Tibial artery (tissue), 4 donors: ENCODE results near the gene POLK.

ENCODE experiments used
- DNase-seq, 2 donors: peaks; one replicate each; pipeline ENCODE4 v3.0.0-alpha.2; 2019
- H3K27ac ChIP-seq, 2 donors: fragments of 200-600 bp; sonication (generic) in 1 of 2; 1 replicate in 1 of 2; 2 replicates in 1 of 2; pipeline ENCODE4 v1.5.1; 2018 to 2019; ENCODE audit warnings: mild to moderate bottlenecking in 1 of 2
- H3K27me3 ChIP-seq, 2 donors: fragments of 200-600 bp; sonication (generic) in 1 of 2; one replicate each; pipeline versions ENCODE4 v1.5.1 to v1.6.0; 2016 to 2019
- H3K36me3 ChIP-seq, 3 donors: fragments of 200-600 bp; sonication (generic) in 2 of 3; one replicate each; pipeline ENCODE4 v1.5.1; 2016 to 2019; ENCODE audit warnings: mild to moderate bottlenecking in 2 of 3
- H3K4me1 ChIP-seq, 4 donors: fragments of 200-600 bp; sonication (generic) in 2 of 4; 1 replicate in 3 of 4; 2 replicates in 1 of 4; pipeline ENCODE4 v1.5.1; 2016 to 2019
- H3K4me3 ChIP-seq, 2 donors: fragments of 200-600 bp; sonication (generic) in 1 of 2; 1 replicate in 1 of 2; 2 replicates in 1 of 2; pipeline ENCODE4 v1.5.1; 2018 to 2019; ENCODE audit warnings: mild to moderate bottlenecking in 2 of 2
- H3K9me3 ChIP-seq, 3 donors: fragments of 200-600 bp; sonication (generic) in 1 of 3; one replicate each; pipeline ENCODE4 v1.5.1; 2016 to 2019
- CTCF ChIP-seq, 2 experiments: fragments of 200-600 bp in 1 of 2; fragments of 450-650 bp in 1 of 2; IDR thresholded peaks; one replicate each; pipeline ENCODE4 v1.5.1; 2017 to 2019; ENCODE audit warnings: antibody characterized with exemption in 2 of 2, mild to moderate bottlenecking in 1 of 2, moderate library complexity in 1 of 2
- intact Hi-C: fragments of 100-400 bp; cut with DNase I; formaldehyde crosslinking; loops from one replicate; pipeline ENCODE4 v1.15.0; 2023; ENCODE audit warnings: low total_unique reads

Gene POLK

GRCh38 chr5:75536147-75536546, 24.5 kb downstream of the POLK start:
- no peak for TF ChIP-seq CTCF (IDR thresholded peaks at IDR 0.05)
- no peak overlapping the region for H3K4me3 ChIP-seq
- peaks cover 0 to 15% (median 9%) of the 10 kb centered on the region in 3 donors for H3K9me3 ChIP-seq
- H3K27me3 ChIP-seq = no peaks in the 10 kb centered on the region
- no peak overlapping the region for H3K27ac ChIP-seq
- intact Hi-C loops = no loop called here
- H3K4me1 ChIP-seq = peaks cover 0 to 25% (median 10%) of the 10 kb centered on the region in 4 donors
- DNase-seq = no peak
- peaks cover 0 to 9% (median 4%) of the 10 kb centered on the region in 3 donors for H3K36me3 ChIP-seq

DNA sequence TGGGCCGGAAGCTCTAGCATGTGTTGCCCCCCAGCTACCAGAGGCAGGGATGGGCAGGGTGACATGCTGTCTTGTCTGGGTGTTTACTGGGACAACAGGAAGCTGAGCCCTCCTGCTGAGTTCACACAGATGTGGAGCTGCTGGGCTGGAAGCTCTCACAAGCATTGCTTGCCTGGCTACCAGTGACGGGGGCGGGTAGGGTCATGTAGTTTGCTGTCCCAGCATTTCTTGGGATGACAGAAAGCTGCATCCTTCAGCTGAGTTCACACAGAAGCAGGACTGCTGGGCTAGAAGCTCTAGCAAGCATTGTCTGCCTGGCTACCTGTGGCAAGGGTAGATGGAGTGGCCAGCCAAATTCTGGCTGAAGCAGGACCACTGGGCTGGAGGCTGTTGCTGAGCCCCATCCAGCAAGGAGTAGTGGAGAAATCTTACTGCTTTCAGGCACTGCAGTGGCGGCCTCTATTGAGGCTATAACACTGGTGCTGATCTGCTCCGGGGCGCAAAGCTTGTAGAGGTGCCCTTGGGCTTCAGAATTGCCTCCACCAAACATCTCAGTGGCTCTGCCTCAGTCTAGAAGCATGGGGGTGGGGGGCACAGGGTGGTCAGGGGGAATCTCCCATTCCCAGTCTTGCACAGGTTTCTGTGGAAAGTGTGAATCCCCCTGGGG, 25.1 kb downstream of the POLK start:
- no peak overlapping the region for H3K4me3 ChIP-seq
- H3K36me3 ChIP-seq = peaks cover 0 to 9% (median 4%) of the 10 kb centered on the region in 3 donors
- no peak overlapping the region for H3K27ac ChIP-seq
- DNase-seq = no peak
- peaks cover 0 to 25% (median 10%) of the 10 kb centered on the region in 4 donors for H3K4me1 ChIP-seq
- peaks cover 0 to 15% (median 9%) of the 10 kb centered on the region in 3 donors for H3K9me3 ChIP-seq
- H3K27me3 ChIP-seq = no peaks in the 10 kb centered on the region
- no peak for TF ChIP-seq CTCF (IDR thresholded peaks at IDR 0.05)
- intact Hi-C loops = no loop called here

DNA sequence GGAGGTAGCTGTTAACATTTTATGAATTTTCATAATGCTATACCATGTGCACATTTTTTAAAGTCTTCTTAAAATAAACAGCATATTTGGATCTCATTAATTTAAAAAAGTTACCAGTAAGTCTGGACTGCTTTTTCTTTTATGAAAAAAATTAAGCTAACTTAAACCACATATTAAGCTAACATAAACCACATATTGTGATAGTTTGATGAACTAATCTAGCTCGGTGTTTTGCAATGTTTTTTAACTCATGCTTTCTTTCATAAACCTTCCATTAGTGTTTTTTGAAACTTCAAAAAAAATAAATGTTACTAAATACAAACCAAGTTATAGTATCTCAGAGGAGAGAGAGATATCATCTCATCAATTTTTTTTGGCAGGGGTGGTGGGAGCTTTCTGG, 26.5 kb downstream of the POLK start:
- intact Hi-C loops = no loop called here

DNA sequence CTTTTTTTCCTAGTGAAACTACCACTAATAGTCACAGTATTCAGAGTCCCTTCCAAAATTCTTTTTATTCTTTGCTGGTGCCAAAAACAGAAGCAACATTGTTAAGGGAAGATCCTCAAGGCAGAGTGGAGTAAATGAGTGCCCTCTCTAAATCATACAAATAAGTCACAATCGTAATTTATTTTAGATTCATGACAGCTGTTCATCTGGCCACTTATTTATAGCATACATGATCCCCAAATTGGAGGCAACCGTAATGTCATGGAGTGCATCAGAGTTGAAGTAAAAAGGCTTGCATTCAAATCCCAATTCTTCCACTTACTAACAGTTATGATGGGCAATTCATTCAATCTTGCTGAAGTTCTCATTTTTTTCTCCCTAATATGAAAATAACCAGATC, 33.4 kb downstream of the POLK start:
- TF ChIP-seq CTCF (IDR thresholded peaks at IDR 0.05) = no peak
- intact Hi-C loops = no loop called here
- H3K4me1 ChIP-seq = no peaks in the 10 kb centered on the region
- no peak for DNase-seq
- H3K9me3 ChIP-seq = no peaks in the 10 kb centered on the region
- no peak overlapping the region for H3K27ac ChIP-seq
- no peak overlapping the region for H3K4me3 ChIP-seq
- H3K27me3 ChIP-seq = no peaks in the 10 kb centered on the region
- peaks cover 0 to 8% (median 6%) of the 10 kb centered on the region in 3 donors for H3K36me3 ChIP-seq

More for the DNA sequence above, 26.5 kb downstream of the POLK start:
- DNase-seq = no peak
- Histone ChIP-seq H3K36me3 (peaks cover 0 to 9% (median 4%) of the 10 kb centered on the region in 3 donors), H3K27me3 (no peaks in the 10 kb centered on the region), H3K4me1 (peaks cover 0 to 25% (median 10%) of the 10 kb centered on the region in 4 donors), H3K9me3 (peaks cover 0 to 15% (median 9%) of the 10 kb centered on the region in 3 donors), H3K27ac (no peak overlapping the region), H3K4me3 (no peak overlapping the region)
- no peak for TF ChIP-seq CTCF (IDR thresholded peaks at IDR 0.05)

DNA sequence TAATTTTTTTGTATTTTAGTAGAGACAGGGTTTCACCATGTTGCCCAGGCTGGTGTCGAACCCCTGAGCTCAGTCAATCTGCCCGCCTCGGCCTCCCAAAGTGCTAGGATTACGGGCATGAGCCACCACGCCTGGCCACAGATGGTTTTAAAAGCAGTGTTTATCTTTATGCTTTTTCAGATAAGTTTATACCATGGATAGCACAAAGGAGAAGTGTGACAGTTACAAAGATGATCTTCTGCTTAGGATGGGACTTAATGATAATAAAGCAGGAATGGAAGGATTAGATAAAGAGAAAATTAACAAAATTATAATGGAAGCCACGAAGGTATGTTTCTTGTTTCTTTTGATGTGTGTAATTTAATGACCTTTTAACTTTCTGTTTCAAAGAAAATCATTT, 35.1 kb downstream of the POLK start:
- no peak overlapping the region for H3K4me3 ChIP-seq
- no peaks in the 10 kb centered on the region for H3K4me1 ChIP-seq
- H3K9me3 ChIP-seq = no peaks in the 10 kb centered on the region
- H3K27ac ChIP-seq = no peak overlapping the region
- no peak for TF ChIP-seq CTCF (IDR thresholded peaks at IDR 0.05)
- intact Hi-C loops = no loop called here
- no peaks in the 10 kb centered on the region for H3K27me3 ChIP-seq
- DNase-seq = no peak
- H3K36me3 ChIP-seq = peaks cover 0 to 8% (median 6%) of the 10 kb centered on the region in 3 donors
